Measurements from ENCODE around the gene HOXC10. TPM values are rescaled to one million over a fixed set of nuclear protein-coding genes. Genes with fewer than 3 reads are reported as not detected.
A peak's percentile ranks its signal among the peaks of the same experiment; 100 is the strongest.

Gene HOXC10
- total RNA-seq, 2 donors from 2014 or later = 0.51 to 7.2 TPM

DNA sequence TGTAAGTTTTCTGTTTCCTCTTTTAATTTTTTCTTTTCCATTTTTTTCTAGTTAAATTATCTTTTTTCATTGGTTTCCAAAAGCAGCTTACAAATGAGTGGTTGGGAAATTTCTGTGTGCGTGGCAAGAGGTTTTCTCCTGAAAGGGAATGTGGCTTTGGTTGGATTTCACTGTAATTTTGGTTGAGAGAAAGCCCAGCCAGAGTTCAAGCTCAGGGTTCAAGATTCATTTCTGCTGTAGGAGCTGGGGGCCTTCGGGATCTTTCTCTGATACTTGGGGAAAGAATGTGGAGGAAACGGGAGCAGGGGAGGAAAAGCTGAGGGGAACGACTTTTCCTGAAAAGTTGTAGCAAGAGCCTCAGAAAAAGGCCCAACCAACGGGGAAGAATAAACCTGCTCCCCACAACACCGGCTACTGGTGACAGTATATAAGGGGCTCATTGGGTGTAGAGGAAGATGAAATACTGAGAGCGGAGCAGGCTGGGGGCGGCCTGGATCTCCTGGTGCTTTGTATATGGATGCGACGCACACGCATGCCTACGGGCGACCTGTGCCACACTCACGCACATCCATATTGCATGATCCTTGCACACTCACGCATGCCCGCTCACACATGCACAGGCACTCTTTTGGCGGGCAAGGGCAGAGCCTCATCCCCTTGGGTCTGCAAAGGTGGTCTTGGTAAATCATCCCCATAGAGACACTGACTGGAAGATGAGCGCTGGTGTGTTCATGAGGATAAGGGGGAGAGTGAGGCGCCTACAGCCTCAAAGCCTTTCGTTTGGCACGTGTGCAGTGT, 1.9 kb downstream of the HOXC10 start:
- TF ChIP-seq, protein P1, sequence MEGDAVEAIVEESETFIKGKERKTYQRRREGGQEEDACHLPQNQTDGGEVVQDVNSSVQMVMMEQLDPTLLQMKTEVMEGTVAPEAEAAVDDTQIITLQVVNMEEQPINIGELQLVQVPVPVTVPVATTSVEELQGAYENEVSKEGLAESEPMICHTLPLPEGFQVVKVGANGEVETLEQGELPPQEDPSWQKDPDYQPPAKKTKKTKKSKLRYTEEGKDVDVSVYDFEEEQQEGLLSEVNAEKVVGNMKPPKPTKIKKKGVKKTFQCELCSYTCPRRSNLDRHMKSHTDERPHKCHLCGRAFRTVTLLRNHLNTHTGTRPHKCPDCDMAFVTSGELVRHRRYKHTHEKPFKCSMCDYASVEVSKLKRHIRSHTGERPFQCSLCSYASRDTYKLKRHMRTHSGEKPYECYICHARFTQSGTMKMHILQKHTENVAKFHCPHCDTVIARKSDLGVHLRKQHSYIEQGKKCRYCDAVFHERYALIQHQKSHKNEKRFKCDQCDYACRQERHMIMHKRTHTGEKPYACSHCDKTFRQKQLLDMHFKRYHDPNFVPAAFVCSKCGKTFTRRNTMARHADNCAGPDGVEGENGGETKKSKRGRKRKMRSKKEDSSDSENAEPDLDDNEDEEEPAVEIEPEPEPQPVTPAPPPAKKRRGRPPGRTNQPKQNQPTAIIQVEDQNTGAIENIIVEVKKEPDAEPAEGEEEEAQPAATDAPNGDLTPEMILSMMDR (IDR thresholded peaks at IDR 0.05) = no peak
- no peak for TF ChIP-seq POLR2A (IDR thresholded peaks at IDR 0.05)
- Histone ChIP-seq H3K27me3 (replicated peaks; ENCODE audit: insufficient read depth) (peaks cover 80% of the 10 kb centered on the region), H3K4me3 (no peak overlapping the region), H3K36me3 (no peaks in the 10 kb centered on the region), H3K9me3 (no peaks in the 10 kb centered on the region), H3K27ac (no peak overlapping the region), H3K4me1 (replicated peaks) (no peaks in the 10 kb centered on the region)
- intact Hi-C loops (cut with DNase I) = no loop called here
- no peak for DNase-seq (ENCODE audit: low spot score)
- WGBS = 60% methylated on average over 21 of the region's 21 CpGs

DNA sequence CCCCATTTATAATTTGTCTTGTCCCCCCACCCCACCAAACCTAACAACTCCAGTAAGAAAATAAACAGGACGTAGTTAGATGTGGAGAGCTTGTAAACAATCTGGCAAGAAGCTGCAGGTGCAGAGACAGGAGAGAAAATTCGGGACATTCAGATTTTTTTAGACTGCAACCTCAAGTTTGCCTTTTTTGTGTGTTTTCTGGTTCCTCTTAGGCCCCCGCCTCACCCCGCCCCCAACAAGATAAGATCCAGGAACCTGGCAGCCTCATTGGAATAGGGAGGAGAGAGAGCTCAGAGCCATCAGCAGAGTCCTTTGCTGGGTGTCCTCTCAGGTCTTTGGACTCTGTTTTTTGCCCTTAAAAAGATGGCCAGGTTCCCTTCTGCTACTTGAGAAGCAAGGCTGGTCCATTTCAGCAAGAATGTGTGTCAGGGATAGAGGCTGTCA, 2.9 kb downstream of the HOXC10 start:
- Histone ChIP-seq H3K9me3 (no peaks in the 10 kb centered on the region), H3K27me3 (replicated peaks; ENCODE audit: insufficient read depth) (peaks cover 79% of the 10 kb centered on the region), H3K4me3 (no peak overlapping the region), H3K36me3 (no peaks in the 10 kb centered on the region), H3K27ac (no peak overlapping the region), H3K4me1 (replicated peaks) (no peaks in the 10 kb centered on the region)
- intact Hi-C loops (cut with DNase I) = no loop called here
- DNase-seq (ENCODE audit: low spot score) = no peak
- TF ChIP-seq, protein P1 (IDR thresholded peaks at IDR 0.05) = no peak
- TF ChIP-seq POLR2AphosphoS5 (IDR thresholded peaks at IDR 0.05) (no peak), POLR2A (IDR thresholded peaks at IDR 0.05) (no peak)
- 28% methylated on average over 4 of the region's 4 CpGs for WGBS

GRCh38 chr12:53988541-53989226, 3.7 kb downstream of the HOXC10 start:
- intact Hi-C loops (cut with DNase I) = no loop called here
- 15% methylated on average over 5 of the region's 5 CpGs for WGBS
- Histone ChIP-seq H3K4me3 (no peak overlapping the region), H3K27me3 (replicated peaks; ENCODE audit: insufficient read depth) (peaks cover 78% of the 10 kb centered on the region), H3K27ac (no peak overlapping the region), H3K36me3 (no peaks in the 10 kb centered on the region), H3K4me1 (replicated peaks) (no peaks in the 10 kb centered on the region), H3K9me3 (no peaks in the 10 kb centered on the region)
- DNase-seq (ENCODE audit: low spot score) = no peak
- TF ChIP-seq, protein P1 (IDR thresholded peaks at IDR 0.05) = no peak
- TF ChIP-seq POLR2AphosphoS5 (IDR thresholded peaks at IDR 0.05) (no peak), POLR2A (IDR thresholded peaks at IDR 0.05) (no peak)

GRCh38 chr12:53989227-53990113, 4.5 kb downstream of the HOXC10 start:
- intact Hi-C loops (cut with DNase I) = no loop called here
- DNase-seq (ENCODE audit: low spot score) = peak; percentile 30
- Histone ChIP-seq H3K36me3 (no peaks in the 10 kb centered on the region), H3K27me3 (replicated peaks; ENCODE audit: insufficient read depth) (peaks cover 74% of the 10 kb centered on the region), H3K4me3 (no peak overlapping the region), H3K9me3 (no peaks in the 10 kb centered on the region), H3K4me1 (replicated peaks) (no peaks in the 10 kb centered on the region), H3K27ac (no peak overlapping the region)
- TF ChIP-seq POLR2AphosphoS5 (IDR thresholded peaks at IDR 0.05) (no peak), POLR2A (IDR thresholded peaks at IDR 0.05) (no peak)
- TF ChIP-seq, protein P1 (IDR thresholded peaks at IDR 0.05) = peak in 2 of 4 experiments; percentile 14 to 52
- WGBS = 9% methylated on average over 28 of the region's 28 CpGs
